ENCODE measurements around the gene THAP5. TPM values are rescaled to one million over a fixed set of nuclear protein-coding genes. Genes with fewer than 3 reads are reported as not detected.
A peak's percentile ranks its signal among the peaks of the same experiment; 100 is the strongest.

The THAP5 gene
- total RNA-seq, 4 donors from 2014 or later = 12.8 to 27.2 (median 19.8) TPM

DNA sequence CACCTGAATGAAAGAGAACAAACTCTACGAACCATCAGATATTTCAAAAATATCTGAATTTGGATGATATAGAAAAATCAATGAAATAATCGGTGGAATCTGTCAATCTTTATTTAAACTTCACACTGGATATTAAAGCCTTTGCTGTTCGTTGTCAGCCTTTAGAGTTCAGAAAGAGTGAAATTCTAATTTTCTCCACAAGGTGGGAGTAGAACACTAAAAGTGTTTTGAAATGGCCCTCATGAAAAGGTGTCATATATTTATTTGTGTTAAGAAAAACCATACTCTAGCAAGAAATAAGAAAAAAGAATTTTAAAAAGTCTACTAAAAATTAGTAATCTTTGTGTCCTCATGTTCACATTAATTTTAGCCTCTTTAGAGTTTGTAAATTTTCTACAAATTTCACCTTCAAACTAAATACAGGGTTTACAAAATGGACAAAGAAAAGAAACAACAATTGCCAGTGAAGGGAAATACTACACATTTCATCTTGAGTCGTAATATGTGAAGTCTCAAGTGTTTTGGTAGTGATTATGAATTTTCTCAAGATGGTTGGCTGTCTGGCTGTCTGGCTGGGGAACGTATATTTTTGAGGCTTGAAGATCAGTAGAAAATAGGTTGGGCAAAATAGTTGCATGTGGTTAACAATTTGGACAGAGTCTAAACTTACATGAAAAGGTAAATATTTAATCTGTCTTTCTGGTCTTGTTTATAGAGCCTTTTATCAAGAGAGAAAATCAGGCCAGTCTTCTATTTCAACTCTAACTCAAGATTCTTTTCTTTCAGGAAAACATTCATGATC, 43.8 kb upstream of the THAP5 start:
- no peaks in the 10 kb centered on the region for H3K36me3 ChIP-seq
- no peak for DNase-seq (ENCODE audit: low spot score in 2 of 2)
- H3K27me3 ChIP-seq = no peaks in the 10 kb centered on the region
- H3K4me3 ChIP-seq = no peak overlapping the region
- 23% methylated on average over 5 of the region's 5 CpGs for WGBS
- no peaks in the 10 kb centered on the region for H3K4me1 ChIP-seq
- no peak overlapping the region for H3K27ac ChIP-seq
- H3K9me3 ChIP-seq = no peaks in the 10 kb centered on the region
- TF ChIP-seq POLR2AphosphoS5 (IDR thresholded peaks at IDR 0.05) (no peak), EP300 (IDR thresholded peaks at IDR 0.05) (no peak), POLR2A (IDR thresholded peaks at IDR 0.05) (no peak)
- TF ChIP-seq, protein P1, sequence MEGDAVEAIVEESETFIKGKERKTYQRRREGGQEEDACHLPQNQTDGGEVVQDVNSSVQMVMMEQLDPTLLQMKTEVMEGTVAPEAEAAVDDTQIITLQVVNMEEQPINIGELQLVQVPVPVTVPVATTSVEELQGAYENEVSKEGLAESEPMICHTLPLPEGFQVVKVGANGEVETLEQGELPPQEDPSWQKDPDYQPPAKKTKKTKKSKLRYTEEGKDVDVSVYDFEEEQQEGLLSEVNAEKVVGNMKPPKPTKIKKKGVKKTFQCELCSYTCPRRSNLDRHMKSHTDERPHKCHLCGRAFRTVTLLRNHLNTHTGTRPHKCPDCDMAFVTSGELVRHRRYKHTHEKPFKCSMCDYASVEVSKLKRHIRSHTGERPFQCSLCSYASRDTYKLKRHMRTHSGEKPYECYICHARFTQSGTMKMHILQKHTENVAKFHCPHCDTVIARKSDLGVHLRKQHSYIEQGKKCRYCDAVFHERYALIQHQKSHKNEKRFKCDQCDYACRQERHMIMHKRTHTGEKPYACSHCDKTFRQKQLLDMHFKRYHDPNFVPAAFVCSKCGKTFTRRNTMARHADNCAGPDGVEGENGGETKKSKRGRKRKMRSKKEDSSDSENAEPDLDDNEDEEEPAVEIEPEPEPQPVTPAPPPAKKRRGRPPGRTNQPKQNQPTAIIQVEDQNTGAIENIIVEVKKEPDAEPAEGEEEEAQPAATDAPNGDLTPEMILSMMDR (IDR thresholded peaks at IDR 0.05) = peak; percentile 45 to 57

- Histone ChIP-seq H3K4me1 (no peaks in the 10 kb centered on the region), H3K4me3 (no peak overlapping the region), H3K27ac (no peak overlapping the region), H3K36me3 (no peaks in the 10 kb centered on the region), H3K27me3 (no peaks in the 10 kb centered on the region), H3K9me3 (no peaks in the 10 kb centered on the region)
- TF ChIP-seq, protein P1 (IDR thresholded peaks at IDR 0.05) = no peak
- no peak for TF ChIP-seq POLR2AphosphoS5 (IDR thresholded peaks at IDR 0.05)
- no peak for DNase-seq (ENCODE audit: low spot score in 2 of 2)
- 49% methylated on average over 4 of the region's 4 CpGs for WGBS
Observed at GRCh38 chr7:108611268-108611667, 41.8 kb upstream of the THAP5 start.

GRCh38 chr7:108609643-108610042, 40.1 kb upstream of the THAP5 start:
- WGBS = 78% methylated on average over 2 of the region's 2 CpGs
- no peaks in the 10 kb centered on the region for H3K36me3 ChIP-seq
- H3K27me3 ChIP-seq = no peaks in the 10 kb centered on the region
- H3K4me3 ChIP-seq = no peak overlapping the region
- no peak overlapping the region for H3K27ac ChIP-seq
- no peak for TF ChIP-seq POLR2AphosphoS5 (IDR thresholded peaks at IDR 0.05)
- TF ChIP-seq POLR2A (IDR thresholded peaks at IDR 0.05) = no peak
- TF ChIP-seq, protein P1 (IDR thresholded peaks at IDR 0.05) = no peak
- TF ChIP-seq EP300 (IDR thresholded peaks at IDR 0.05) = no peak
- no peaks in the 10 kb centered on the region for H3K9me3 ChIP-seq
- no peak for DNase-seq (ENCODE audit: low spot score in 2 of 2)
- no peaks in the 10 kb centered on the region for H3K4me1 ChIP-seq

DNA sequence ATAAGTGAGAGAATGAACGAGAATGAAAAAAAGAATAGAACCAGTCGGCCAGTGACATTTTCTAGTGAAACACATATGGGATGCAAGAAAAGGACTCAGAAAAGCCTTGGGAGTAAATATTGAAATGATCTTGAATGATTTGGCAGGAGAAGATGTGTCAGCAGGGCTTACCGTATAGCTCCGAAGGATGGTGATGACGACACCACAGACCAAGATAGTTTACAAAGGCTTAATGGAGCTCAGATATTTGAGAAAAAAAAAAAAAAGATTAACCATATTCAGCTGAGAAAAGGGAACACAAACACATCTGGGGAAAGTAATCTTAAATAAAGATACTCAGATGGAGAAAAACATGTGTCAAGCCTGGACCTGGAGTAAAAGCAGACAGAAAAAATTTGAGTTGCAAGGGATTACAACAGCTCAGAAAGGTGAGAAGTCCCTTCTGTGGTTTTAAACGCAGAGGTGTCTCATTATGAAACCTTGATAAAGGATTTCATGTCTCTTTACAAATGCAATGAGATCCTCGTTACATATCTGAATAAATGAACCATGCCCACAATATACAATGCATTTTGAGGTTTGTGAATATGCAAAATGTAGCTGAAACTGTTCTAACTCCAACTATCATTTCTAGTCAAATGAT, 36.2 kb upstream of the THAP5 start:
- Histone ChIP-seq H3K27ac (no peak overlapping the region), H3K9me3 (no peaks in the 10 kb centered on the region), H3K27me3 (no peaks in the 10 kb centered on the region), H3K4me3 (no peak overlapping the region), H3K36me3 (no peaks in the 10 kb centered on the region), H3K4me1 (no peaks in the 10 kb centered on the region)
- no peak for DNase-seq (ENCODE audit: low spot score in 2 of 2)
- TF ChIP-seq EP300 (IDR thresholded peaks at IDR 0.05) = no peak
- TF ChIP-seq POLR2AphosphoS5 (IDR thresholded peaks at IDR 0.05) = no peak
- TF ChIP-seq, protein P1 (IDR thresholded peaks at IDR 0.05) = no peak
- no peak for TF ChIP-seq POLR2A (IDR thresholded peaks at IDR 0.05)
- 68% methylated on average over 7 of the region's 7 CpGs for WGBS

GRCh38 chr7:108604307-108605077, 35.0 kb upstream of the THAP5 start:
- Histone ChIP-seq H3K27me3 (no peaks in the 10 kb centered on the region), H3K4me3 (no peak overlapping the region), H3K27ac (no peak overlapping the region), H3K9me3 (no peaks in the 10 kb centered on the region), H3K4me1 (no peaks in the 10 kb centered on the region), H3K36me3 (no peaks in the 10 kb centered on the region)
- DNase-seq (ENCODE audit: low spot score in 2 of 2) = no peak
- 82% methylated on average over 11 of the region's 11 CpGs for WGBS
- TF ChIP-seq EP300 (IDR thresholded peaks at IDR 0.05) (no peak), POLR2A (IDR thresholded peaks at IDR 0.05) (no peak), POLR2AphosphoS5 (IDR thresholded peaks at IDR 0.05) (no peak)
- TF ChIP-seq, protein P1 (IDR thresholded peaks at IDR 0.05) = no peak
